AML-193 (cell line): ENCODE measurements around the gene CFAP43.

ENCODE experiments used
- DNase-seq, 2 experiments: peaks; one replicate each; lab custom pipeline; 2025; lab: John Stamatoyannopoulos, UW

The CFAP43 gene, protein sequence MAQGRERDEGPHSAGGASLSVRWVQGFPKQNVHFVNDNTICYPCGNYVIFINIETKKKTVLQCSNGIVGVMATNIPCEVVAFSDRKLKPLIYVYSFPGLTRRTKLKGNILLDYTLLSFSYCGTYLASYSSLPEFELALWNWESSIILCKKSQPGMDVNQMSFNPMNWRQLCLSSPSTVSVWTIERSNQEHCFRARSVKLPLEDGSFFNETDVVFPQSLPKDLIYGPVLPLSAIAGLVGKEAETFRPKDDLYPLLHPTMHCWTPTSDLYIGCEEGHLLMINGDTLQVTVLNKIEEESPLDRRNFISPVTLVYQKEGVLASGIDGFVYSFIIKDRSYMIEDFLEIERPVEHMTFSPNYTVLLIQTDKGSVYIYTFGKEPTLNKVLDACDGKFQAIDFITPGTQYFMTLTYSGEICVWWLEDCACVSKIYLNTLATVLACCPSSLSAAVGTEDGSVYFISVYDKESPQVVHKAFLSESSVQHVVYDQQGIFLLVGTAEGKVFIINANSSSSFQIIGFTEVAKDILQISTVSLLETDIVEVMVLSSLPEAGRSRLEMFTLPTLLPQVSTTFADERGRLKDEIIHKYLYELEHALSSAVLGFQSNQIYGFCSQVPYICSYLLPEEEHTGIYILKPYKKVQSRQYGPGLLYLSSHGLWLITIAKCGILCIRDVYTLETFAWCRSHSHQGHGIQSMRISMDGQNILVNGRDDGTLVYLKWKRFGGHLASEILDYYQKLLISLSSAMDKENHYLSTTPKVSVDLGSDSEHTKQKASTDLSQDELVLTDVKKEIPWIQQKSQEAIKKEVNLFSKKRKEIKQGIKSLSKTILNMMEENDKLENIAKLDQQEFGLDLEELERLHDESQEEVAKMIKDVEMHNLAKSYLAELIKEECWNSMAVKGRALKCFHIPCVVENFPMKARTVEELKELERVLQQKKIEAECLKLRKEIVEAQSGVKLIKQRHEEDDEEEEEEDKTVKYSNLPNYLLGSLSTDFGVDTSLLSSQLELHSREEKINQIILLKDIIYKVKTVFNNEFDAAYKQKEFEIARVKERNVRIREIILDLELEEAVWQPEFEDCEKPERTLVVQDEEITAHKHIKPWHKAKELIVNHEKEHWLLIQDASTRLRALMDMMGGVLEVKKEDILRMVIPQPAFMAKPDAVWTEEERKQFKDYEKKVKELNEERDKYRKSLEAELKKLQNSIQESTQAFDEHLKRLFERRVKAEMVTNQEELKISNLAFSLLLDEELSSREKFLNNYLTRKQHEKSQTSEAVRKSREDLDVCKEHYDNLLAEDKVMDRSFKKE (N-terminal part only)

DNA sequence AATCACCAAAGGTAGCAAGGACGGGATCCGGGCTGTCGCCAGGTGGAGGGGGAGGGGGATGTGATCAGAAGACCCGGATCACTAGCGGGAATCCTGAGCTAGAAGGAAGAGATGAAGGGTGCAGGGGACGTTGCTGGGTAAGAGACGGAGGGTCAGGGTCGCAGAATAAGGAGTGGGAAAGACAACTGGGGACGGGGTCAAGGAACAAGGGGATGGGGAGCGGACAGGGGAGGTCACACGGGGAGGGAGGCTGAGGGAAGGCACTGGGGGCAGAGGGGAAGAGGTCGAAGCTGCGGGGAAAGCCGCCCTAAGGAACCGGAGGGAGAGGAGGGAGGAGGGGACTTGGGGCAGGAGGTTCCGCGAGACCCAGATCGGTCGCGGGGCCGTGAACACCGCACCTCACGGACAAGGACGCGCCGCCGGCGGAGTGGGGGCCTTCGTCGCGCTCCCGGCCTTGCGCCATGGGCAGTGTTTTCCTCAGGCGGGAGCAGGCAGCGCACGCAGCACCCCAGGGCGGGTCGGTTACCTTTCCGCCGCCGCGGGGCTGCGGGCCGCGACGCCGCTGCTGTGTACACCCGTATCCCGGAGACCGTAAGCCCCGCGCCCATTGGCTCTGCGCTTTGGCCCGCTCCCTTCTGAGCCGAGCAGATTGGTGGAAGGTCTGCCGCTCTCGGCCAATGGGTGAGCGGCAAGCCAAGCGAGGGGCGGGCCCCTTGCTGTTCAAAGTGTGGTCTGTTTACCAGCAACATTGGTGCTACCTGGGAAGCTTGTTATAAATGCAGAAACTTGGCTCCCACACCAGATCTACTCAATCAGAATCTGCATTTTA lies at the start of gene CFAP43:
Gene CFAP43 (minus strand): TSS at position 581 of the 829 bp plus-strand sequence. CDS start 118 bp downstream, at position 463.
- DNase-seq = peak; percentile 88 to 90

DNA sequence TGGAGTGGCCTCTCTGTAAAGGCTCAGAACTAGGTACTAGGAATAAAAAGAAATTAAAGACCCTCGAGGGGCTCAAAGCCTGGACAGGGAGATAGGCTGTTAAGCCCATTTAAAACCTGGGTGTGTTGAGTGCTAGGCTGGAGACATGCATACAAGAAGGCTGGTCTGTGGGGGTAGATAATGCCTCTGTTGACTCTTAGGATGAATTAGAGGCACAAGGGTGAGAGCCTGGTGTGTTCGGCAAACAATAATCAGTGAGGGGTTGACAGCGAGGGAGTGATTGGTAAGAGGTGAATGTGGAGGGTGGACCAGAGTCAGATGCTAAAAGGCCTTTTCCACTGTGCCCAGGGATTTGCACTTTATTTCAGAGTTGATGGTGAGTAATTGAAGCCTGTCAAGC lies 49.5 kb upstream of the CFAP43 start:
- no peak for DNase-seq

DNA sequence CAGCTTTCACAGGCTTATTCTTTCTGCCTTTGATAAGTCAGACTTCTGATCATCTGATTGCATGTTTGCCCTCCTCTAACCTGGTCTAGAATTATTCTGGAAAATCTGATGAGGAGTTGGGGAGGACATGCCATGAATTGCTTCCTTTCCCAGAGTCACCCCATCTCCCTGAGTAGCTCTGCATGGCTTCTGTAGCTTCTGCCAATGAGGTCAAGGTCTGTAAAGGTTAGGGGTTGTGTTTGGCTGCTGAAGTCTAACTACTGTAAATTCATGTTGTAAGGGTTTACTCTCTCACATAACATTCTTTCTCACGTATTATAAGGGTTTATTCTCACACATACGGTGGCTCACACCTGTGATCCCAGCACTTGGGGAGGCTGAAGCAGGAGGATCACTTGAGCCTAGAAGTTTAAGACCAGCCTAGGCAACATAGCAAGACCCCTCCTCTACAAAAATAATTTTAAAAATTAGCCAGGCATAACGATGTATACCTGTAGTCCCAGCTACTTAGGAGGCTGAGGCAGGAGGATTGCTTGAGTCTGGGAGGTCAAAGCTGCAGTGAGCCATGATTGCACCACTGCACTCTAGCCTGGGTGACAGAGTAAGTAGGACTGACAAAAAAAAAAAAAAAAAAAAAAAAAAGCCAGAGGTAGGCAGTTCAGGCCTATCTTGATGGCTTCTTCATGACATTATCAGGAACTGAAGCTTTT lies 47.5 kb upstream of the CFAP43 start:
- DNase-seq = no peak

DNA sequence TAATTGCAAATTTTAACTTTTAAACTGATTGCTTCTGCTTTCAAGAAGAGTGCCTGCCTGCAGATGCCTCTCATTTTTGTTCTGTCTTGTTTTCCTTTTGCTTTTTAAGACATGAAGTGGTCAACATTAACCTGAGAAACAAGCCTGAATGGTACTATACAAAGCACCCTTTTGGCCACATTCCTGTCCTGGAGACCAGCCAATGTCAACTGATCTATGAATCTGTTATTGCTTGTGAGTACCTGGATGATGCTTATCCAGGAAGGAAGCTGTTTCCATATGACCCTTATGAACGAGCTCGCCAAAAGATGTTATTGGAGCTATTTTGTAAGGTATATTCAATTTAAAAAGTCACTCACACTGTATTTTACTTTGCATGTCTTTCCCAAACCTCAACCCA lies 45.6 kb upstream of the CFAP43 start:
- DNase-seq = no peak

DNA sequence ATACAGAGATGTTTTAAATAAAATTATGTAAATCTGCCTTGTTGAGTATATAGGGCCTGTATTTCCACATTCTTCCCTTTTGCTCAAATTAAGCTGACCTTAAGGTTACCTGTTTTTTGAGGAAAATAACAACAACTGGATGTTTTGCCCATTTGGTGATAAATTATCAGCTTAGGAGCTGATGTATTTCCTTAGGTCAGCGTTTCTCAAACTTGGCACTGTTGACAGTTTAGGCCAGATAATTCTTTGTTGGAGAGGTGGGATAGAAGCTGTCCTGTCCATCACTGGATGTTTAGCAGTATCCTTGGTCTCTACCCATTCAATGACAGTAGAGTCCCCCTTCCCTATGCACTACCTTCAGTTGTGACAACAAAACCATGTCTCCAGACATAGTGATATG lies 44.0 kb upstream of the CFAP43 start:
- no peak for DNase-seq

DNA sequence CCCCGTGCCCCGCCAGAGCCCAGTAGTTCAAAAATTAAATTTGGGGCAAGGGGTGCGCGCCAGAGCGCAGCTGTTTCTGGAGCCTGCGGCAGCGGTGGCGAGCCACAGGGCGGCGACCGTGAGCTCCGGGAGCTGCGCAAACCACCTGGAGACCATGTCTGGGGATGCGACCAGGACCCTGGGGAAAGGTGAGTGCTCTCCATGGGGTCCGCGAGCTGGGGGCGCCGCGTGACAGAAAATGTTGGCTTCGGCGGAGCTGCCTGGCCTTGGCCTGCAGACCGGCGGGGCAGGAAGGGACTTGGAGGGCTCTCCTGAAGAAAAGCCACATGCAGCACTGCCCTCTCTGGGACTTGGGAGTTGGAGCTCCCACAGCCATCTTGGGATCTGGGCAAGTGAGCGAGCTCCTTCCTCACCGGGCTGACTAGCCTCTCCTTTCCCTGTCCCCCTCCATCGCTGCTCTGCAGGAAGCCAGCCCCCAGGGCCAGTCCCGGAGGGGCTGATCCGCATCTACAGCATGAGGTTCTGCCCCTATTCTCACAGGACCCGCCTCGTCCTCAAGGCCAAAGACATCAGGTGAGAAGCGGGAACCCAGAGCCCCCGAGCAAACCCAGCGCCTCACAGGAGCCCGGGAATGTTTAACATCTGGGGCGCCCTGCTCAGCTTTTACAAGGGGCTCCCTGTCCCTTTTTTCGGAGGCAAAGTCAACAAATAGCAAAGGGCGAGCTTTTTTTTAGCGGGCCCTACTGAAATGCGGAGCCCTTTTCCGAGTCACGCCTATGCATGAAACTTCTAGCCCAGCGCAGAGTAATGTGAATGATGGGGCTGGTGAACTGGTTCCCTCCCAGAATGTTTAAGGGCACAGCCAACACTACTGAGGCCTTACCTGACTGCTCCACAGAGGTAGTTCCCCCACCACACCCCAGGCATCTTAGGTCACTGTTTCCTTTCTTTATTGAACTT lies 42.9 kb upstream of the CFAP43 start:
- no peak for DNase-seq

DNA sequence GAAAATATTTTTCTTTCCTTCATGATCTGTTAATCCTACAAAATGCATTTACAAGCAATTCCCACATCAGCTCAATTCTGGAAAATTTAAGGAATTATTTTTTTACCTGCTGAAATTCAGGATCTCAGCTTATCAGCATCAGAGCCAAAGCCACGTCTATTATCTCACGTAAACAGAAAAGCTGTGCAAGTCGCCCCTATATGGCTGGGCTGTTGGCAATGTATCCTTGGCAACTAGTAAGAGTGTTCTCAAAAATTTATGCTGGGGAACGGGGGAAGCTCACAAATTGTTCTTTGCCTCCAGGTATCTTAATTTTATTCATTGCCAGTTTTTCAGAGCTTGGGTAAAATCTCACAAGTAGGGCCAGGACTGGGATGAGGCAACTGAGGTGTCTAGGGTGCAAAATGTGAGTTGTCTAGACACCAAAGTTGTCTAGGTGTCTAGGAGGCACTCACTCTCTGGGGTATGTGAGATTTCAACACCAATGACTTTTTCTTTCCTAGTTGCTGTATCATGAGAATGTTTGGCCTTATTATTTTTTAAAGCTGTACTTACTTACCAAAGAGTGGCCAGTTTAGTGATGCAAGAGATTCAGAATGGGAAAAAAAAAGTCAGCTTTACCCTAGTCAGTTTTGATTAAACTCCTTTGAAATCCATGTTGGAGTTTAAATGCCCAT lies 41.9 kb upstream of the CFAP43 start:
- DNase-seq = no peak

DNA sequence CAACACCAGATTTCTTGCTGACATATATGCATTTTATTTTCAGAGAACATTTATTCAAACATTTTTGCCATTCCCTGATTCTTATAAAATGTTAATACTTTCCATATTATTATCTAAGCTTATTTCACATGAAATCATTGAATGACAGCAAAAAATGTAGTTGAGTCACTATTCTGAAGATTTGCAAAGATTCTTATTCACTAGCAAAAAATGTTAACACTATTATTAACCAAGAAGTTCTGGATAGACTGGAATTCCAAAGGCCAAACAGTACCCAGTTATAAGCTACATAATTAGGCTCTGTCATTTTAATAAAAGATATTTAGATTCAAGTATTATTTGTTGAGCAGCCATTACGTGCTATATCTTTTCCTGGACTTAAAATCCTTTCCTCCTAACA lies 41.1 kb upstream of the CFAP43 start:
- DNase-seq = no peak

DNA sequence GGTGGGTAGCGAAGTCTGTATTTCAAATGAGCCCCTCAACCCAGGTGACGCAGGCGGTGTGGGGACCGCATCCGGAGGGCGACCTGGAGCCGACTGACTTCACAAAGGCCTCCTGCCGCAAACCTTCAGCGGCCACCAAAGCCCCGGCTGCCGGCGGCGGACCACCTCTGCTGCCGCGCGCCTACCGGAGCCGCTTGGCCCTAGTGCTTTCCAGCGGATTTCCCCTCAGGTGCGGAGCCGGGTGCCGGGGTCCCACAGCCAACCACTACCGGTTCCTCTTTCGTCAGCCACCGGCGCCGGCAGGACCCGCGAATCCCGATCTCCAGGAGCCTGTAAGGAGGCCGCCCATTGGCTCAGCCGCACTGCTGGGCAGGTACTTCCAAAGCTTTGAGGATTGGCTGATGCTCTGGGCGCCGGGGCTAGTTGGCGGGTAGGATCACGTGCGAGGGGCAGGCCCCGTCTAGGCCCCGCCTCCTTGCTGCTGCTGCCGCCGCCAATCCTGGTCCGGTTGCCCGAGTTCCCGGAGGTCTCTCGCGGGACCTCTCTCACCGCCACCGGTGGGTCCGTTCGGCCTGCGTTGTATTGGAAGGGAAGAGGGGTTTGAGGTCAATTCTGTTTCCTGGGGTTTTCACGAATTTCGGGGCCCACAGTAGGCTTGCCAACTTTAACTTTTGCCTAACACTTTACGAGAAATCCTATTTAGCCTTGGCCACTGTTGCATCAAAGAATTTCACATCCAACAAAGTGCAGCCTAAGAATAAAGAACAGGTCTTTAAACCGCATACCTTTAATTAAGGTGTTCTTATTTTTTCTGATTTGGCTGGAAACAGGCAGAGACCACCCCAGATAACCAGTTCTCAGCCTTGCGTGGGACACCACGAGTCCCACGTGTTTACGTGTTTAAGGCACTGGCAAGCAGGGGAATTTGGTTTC lies 36.8 kb upstream of the CFAP43 start, which contains the start of gene GSTO2:
Gene GSTO2 (plus strand): TSS at position 472 of the 933 bp plus-strand sequence. CDS start 5,732 bp downstream, outside the sequence.
- peak; percentile 93 to 95 for DNase-seq

DNA sequence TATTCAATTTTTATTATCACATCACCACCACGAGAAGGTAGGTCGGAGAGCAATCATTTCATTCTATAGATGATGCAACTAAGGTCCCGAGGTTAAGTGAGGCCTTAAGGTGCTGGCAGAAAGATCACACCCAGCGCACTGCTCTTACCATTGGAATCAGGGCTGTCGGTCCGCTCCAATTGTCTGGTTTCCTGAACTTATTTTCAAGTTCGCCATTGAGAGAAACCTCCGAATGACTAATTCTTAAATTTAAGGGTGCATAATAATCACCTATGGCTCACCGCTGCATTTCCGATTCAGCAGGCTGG lies 36.2 kb upstream of the CFAP43 start:
- DNase-seq = no peak

DNA sequence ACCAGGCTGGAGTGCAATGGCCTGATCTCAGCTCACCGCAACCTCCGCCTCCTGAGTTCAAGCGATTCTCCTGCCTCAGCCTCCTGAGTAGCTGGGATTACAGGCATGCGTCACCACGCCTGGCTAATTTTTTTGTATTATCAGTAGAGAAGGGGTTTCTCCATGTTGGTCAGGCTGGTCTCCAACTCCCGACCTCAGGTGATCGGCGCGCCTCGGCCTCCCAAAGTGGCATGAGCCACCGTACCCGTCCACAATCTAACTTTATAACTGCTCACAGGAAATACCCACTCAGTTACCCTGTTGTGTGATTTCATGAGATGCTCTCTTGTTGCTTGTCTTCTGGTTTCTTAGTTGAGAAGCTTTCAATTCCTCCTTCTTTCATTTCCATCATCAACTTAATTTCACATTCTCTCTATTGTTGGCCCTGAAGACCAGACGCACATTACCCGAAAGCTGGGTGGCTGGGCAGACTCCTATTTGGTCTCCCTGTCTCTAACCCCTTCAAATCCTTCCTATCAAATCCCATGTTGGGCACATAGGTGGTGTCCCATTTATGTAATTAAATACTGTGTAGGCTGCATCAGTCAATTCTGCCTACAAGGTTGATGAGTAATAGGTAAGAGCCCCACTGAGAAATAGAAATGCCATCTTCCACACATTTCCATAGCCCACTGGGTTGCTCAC lies 35.7 kb upstream of the CFAP43 start:
- no peak for DNase-seq

DNA sequence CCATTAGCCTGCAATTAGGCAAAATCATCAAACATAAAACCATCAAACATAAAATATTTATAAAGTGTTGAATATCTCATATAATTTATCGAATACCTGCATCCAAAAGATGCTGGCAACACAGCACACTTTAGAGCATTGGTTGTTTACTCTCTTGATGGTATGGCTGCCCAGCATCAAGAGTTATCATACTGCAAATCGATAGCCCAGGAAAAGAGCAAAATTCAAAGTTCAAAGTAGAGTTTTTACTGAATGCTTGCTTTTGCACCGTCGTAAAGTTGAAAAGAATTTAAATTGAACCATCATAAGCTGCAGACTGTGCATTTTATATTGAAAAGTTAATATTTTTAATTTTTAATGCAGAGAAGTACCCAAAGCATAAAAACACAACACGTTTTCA lies 32.6 kb upstream of the CFAP43 start:
- DNase-seq = no peak

DNA sequence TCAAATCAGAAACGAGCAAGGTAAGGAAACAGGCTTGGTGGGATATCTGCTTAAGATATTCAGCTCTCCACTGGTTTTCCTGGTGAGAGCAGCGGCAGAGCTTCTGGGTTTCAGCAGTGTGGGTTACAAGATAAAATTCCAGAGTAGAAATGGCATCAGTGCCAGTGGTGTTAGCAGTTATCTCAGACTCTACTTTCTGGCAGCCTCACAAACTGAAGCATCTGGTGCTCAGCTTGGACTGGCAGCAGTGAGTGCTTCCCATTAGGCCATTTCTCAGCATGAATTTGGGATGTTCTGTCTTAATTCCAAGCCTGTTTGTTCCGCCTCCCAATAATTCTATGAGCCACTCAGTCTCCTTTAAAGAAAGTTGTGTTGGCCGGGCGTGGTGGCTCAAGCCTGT lies 29.9 kb upstream of the CFAP43 start:
- DNase-seq = no peak

DNA sequence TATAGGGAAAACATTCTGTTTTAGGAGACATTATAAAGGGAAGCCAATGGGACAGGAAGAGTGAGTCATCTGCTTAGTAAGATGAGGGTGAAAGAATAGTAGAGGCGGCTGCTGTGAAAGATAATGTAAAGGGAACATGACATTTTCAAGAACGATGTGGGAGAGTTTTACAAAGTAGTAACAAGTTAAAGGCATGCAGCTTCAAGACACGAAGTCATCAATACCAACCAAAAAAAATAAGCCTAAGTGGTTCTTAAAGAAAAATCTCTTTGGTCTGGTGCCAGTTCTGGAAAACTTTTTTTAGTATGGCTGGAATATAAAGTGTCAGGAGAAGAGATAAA lies 28.6 kb upstream of the CFAP43 start:
- DNase-seq = peak; percentile 28 to 35

DNA sequence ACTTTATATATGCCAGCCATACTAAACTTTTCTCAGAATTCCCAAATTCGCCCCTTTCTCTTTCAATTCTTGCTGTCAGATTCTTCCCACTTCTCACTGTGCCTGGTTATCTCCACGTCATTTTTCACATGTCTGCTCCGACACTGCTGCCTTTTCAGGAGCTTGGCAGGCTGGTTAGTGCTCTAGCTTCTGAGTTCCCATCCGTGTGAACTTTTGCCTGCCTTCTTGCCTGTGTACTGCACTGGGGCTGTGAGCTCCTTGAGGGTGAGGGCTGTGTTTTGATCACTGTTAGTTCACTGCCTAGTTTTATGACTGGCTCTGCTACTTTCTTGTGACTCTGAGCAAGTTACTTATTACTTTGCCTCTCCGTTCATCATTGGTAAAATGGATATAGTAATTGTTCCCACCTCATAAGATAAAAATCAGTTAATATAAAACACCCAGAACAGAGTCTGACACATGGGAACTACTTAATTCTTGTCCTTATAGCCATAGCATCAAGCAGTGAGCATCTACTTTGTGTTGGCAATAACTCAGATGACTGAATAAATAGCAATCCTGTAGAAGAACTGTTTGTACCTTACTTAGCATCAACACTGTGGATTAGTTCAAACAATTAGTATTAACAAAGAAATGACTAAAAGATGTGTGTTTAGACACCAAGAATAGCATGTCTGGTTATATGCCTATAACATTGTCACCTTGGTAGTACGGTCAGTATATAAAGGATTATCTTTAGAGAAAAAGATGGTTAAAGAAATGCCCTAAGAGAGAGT lies 28.0 kb upstream of the CFAP43 start:
- no peak for DNase-seq

DNA sequence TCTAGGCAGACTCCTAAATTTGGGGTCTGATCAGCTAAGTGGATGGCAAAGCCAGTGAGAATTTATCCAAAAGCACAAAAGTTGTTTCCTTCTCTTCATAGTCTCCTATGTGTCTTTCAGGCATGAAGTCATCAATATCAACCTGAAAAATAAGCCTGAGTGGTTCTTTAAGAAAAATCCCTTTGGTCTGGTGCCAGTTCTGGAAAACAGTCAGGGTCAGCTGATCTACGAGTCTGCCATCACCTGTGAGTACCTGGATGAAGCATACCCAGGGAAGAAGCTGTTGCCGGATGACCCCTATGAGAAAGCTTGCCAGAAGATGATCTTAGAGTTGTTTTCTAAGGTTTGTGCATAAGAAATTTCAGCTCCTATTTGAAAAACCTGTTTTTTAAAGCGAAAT lies 27.3 kb upstream of the CFAP43 start:
- DNase-seq = no peak

DNA sequence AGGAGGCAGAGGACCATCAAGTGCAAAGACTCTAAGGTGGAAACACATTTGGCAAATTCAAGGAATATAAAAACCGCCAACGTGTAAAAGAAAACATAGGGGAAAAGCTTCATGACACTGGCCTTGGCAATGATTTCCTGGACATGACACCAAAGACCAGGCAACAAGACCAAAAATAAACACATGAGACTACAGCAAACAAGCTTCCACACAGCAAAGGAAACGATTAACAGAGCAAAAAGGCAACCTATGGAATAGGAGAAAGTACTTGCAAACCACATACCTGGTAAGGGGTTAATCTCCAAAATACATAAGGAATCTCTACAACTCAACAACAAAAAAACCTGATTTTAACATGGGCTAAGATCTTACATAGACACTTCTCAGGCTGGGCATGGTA lies 26.0 kb upstream of the CFAP43 start:
- DNase-seq = no peak
